A549 (cell line): ENCODE measurements around the gene VPS72.

ENCODE experiments used
- CTCF ChIP-seq: fragments of >200 bp; sonication (Bioruptor Twin); formaldehyde crosslinking; IDR thresholded peaks from 3 replicates; pipeline ENCODE4 v1.5.1; 2016
- ESRRA ChIP-seq: fragments of 150-350 bp; IDR thresholded peaks from 2 replicates; pipeline ENCODE4 v1.6.1; 2014; ENCODE audit warnings: mild to moderate bottlenecking, low read length, borderline replicate concordance
- MAZ ChIP-seq: fragments of 150-350 bp; IDR thresholded peaks from 2 replicates; pipeline ENCODE4 v1.6.1; 2014; ENCODE audit warnings: antibody characterized with exemption, low read depth, low read length, borderline replicate concordance
- POLR2A ChIP-seq: IDR thresholded peaks from 2 replicates; pipeline ENCODE4 v1.6.1; 2012; ENCODE audit warnings: mild to moderate bottlenecking, low read length
- RCOR1 ChIP-seq: fragments of 150-350 bp; IDR thresholded peaks from 2 replicates; pipeline ENCODE4 v1.6.1; 2014; ENCODE audit warnings: antibody characterized with exemption, low read length, low read depth
- SMC3 ChIP-seq: fragments of >200 bp; sonication (Bioruptor Twin); formaldehyde crosslinking; IDR thresholded peaks from 3 replicates; pipeline ENCODE4 v1.6.1; 2018; ENCODE audit warnings: inconsistent platforms

GRCh38 chr1:151164732-151165280 lies 25.2 kb downstream of the VPS72 start:
- TF ChIP-seq RCOR1 (no peak), SMC3 (no peak), POLR2A (no peak), CTCF (no peak), ESRRA (no peak), MAZ (no peak)
